IPS-20b (cell line): ENCODE results near the gene LRRC71.
A peak's percentile ranks its signal among the peaks of the same experiment; 100 is the strongest.

ENCODE experiments used
- H3K27ac ChIP-seq: one replicate; pipeline ENCODE4 v1.5.1; 2013; ENCODE audit warnings: low read length
- H3K27me3 ChIP-seq: 2 replicates; pipeline ENCODE4 v1.6.1; 2013; ENCODE audit warnings: mild to moderate bottlenecking, low read length, inconsistent platforms; ENCODE audit not compliant: insufficient read depth
- H3K36me3 ChIP-seq: 2 replicates; pipeline ENCODE4 v1.6.1; 2013; ENCODE audit warnings: low read depth, mild to moderate bottlenecking, inconsistent platforms, low read length, moderate library complexity; ENCODE audit not compliant: insufficient read depth
- H3K4me1 ChIP-seq: 2 replicates; pipeline ENCODE4 v1.6.1; 2013; ENCODE audit warnings: mild to moderate bottlenecking, control low read depth, inconsistent platforms, low read length, moderate library complexity; ENCODE audit not compliant: insufficient read depth
- H3K4me3 ChIP-seq: 2 replicates; pipeline ENCODE4 v1.5.1; 2013; ENCODE audit warnings: mild to moderate bottlenecking, low read length, inconsistent platforms
- H3K9ac ChIP-seq: 2 replicates; pipeline ENCODE4 v1.6.1; 2013; ENCODE audit warnings: low read depth, mild to moderate bottlenecking, inconsistent platforms, low read length, moderate library complexity
- H3K9me3 ChIP-seq: 2 replicates; pipeline ENCODE4 v1.6.1; 2013; ENCODE audit warnings: mild to moderate bottlenecking, low read depth, low read length, inconsistent platforms; ENCODE audit not compliant: insufficient read depth

Gene LRRC71

GRCh38 chr1:156959925-156960324, 39.5 kb downstream of the LRRC71 start:
- Histone ChIP-seq H3K36me3 (peaks cover 88% of the 10 kb centered on the region), H3K4me1 (no peaks in the 10 kb centered on the region), H3K27me3 (no peaks in the 10 kb centered on the region), H3K4me3 (no peak overlapping the region), H3K27ac (no peak overlapping the region), H3K9me3 (no peaks in the 10 kb centered on the region), H3K9ac (no peak overlapping the region)

GRCh38 chr1:156961709-156962108, 41.3 kb downstream of the LRRC71 start:
- Histone ChIP-seq H3K4me3 (no peak overlapping the region), H3K4me1 (no peaks in the 10 kb centered on the region), H3K27ac (no peak overlapping the region), H3K36me3 (peaks cover 88% of the 10 kb centered on the region), H3K27me3 (no peaks in the 10 kb centered on the region), H3K9ac (no peak overlapping the region), H3K9me3 (no peaks in the 10 kb centered on the region)

GRCh38 chr1:156963621-156964020, 43.2 kb downstream of the LRRC71 start:
- H3K27ac ChIP-seq, result no peak overlapping the region
- no peaks in the 10 kb centered on the region for H3K27me3 ChIP-seq
- H3K36me3 ChIP-seq, result peaks cover 88% of the 10 kb centered on the region
- H3K9me3 ChIP-seq, result no peaks in the 10 kb centered on the region
- H3K4me3 ChIP-seq, result no peak overlapping the region
- no peak overlapping the region for H3K9ac ChIP-seq
- no peaks in the 10 kb centered on the region for H3K4me1 ChIP-seq

GRCh38 chr1:156964441-156964840, 44.0 kb downstream of the LRRC71 start:
- Histone ChIP-seq H3K9me3 (no peaks in the 10 kb centered on the region), H3K27ac (no peak overlapping the region), H3K36me3 (peaks cover 88% of the 10 kb centered on the region), H3K4me1 (no peaks in the 10 kb centered on the region), H3K9ac (no peak overlapping the region), H3K27me3 (no peaks in the 10 kb centered on the region), H3K4me3 (no peak overlapping the region)

GRCh38 chr1:156969496-156969895, 49.1 kb downstream of the LRRC71 start:
- Histone ChIP-seq H3K4me3 (no peak overlapping the region), H3K27ac (no peak overlapping the region), H3K36me3 (peaks cover 86% of the 10 kb centered on the region), H3K9ac (no peak overlapping the region), H3K4me1 (peaks cover under 1% of the 10 kb centered on the region), H3K27me3 (no peaks in the 10 kb centered on the region), H3K9me3 (no peaks in the 10 kb centered on the region)

- Histone ChIP-seq H3K36me3 (peaks cover 86% of the 10 kb centered on the region), H3K27ac (no peak overlapping the region), H3K9ac (no peak overlapping the region)
These were observed 49.6 kb downstream of the LRRC71 start for GRCh38 chr1:156970017-156970416.

GRCh38 chr1:156973417-156973816, 53.0 kb downstream of the LRRC71 start:
- peaks cover 19% of the 10 kb centered on the region for H3K4me1 ChIP-seq
- peaks cover 85% of the 10 kb centered on the region for H3K36me3 ChIP-seq

More at GRCh38 chr1:156970017-156970416, 49.6 kb downstream of the LRRC71 start:
- H3K9me3 ChIP-seq, result no peaks in the 10 kb centered on the region
- peaks cover 6% of the 10 kb centered on the region for H3K4me1 ChIP-seq
- no peak overlapping the region for H3K4me3 ChIP-seq
- no peaks in the 10 kb centered on the region for H3K27me3 ChIP-seq

GRCh38 chr1:156975084-156975483, 54.7 kb downstream of the LRRC71 start:
- no peak overlapping the region for H3K27ac ChIP-seq
- H3K4me1 ChIP-seq, result peaks cover 19% of the 10 kb centered on the region
- H3K27me3 ChIP-seq, result no peaks in the 10 kb centered on the region
- H3K4me3 ChIP-seq, result peak overlapping the region; percentile 9; the same call in 1 of the 2 replicates
- no peaks in the 10 kb centered on the region for H3K9me3 ChIP-seq
- H3K9ac ChIP-seq, result no peak overlapping the region
- H3K36me3 ChIP-seq, result peaks cover 82% of the 10 kb centered on the region

More at GRCh38 chr1:156973417-156973816, 53.0 kb downstream of the LRRC71 start:
- no peak overlapping the region for H3K9ac ChIP-seq
- H3K27me3 ChIP-seq, result no peaks in the 10 kb centered on the region
- no peak overlapping the region for H3K4me3 ChIP-seq
- H3K27ac ChIP-seq, result no peak overlapping the region
- no peaks in the 10 kb centered on the region for H3K9me3 ChIP-seq

GRCh38 chr1:156980551-156980950, 60.1 kb downstream of the LRRC71 start:
- no peaks in the 10 kb centered on the region for H3K9me3 ChIP-seq
- peaks cover 86% of the 10 kb centered on the region for H3K36me3 ChIP-seq
- H3K4me1 ChIP-seq, result peaks cover 8% of the 10 kb centered on the region; the same call in 1 of the 2 replicates
- H3K4me3 ChIP-seq, result no peak overlapping the region
- H3K27ac ChIP-seq, result no peak overlapping the region
- H3K27me3 ChIP-seq, result no peaks in the 10 kb centered on the region
- no peak overlapping the region for H3K9ac ChIP-seq
